Activated CD4-positive, alpha-beta T cell treated with anti-CD3 and anti-CD28 coated beads, Interleukin-2, amount 50 U/mL, for 1 hour (primary cell): ENCODE measurements around the gene PPP6R2.

Experiments used
- DNase-seq: peaks from one replicate; pipeline ENCODE4 v3.0.0-alpha.2; 2020

The PPP6R2 gene

DNA sequence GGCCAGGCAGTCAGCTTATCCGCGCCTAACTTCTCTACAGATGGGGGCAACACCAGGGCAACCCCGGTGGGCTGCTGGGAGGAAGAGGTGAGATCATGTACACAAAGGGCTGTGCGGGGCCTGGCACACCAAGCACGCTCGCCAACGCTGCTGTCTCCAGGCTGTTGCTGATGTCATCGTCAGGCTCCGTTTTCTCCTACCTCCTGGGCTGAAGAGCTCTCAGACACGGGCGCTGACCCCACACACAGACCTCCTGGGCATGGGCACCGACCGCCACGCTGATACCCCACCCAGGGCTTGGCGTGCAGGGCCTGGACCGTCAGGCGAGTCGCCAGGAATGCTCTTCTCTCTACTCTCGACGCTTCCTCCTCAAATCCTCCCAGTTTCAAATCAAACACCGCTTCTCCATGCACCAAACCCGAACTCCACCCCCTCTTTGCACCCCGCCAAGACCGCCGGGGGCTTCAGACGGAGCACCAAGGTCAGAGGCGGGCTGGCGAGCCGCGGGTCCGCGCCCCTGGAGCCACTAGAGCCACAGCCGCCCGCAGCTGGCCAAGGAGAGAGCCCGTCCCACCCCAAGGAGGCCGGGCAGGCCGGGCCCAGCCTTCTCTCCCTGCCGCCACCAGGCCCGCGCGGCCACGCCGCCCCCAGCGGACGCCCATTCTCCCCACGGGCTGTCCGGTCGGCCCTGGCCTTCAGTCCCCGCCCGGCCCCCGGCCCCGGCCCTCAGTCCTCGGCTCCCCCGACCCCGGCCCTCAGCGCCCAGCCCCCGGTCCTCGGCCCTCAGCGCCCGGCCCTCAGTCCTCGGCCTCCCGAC lies 130.9 kb downstream of the PPP6R2 start:
- DNase-seq: peak; percentile 22

DNA sequence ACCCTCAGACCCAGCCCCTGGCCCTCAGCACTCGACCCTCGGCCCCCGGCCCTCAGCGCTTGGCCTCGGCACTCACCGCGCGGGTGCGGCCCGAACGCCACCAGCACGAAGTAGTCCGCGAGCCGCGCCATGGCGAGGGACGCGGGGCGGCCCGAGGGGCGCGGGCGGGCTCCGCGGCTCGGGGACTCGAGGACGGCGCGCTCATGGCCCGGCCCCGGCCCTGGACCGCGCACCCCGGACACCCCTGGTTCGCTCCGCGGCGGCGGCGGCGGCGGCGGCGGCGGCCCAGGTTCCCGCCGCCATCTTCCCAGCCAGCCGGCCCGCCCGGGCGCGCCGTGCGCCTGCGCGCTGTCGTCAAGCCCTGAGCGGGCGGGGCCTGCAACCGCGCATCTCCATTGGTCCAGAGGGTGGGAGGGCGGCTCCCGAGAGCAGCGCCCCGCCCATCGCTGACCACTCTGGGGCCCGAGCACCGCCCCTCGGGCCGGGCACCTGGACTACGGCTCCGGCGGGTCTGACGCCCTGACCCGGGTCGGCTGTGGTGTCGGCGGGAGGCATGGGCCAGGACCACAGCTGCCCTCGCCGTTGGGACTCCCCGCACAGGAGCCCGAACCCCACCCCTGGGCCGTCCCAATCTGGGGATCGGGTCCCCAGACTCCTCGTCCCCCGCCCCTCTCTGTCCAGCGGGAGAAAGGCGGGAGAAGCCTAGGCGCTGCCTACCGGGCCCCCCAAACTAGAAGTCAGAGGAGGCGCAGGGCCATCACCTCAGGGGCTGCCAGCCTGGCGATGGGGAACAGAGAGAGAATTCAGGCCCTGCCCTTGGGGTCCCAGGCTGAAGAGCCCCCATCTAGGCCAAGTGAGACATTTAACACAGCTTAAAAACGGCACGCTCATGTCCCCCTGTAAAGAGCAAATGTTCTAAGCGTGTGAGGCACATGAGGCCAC lies 131.9 kb downstream of the PPP6R2 start, which contains the start of gene SBF1:
TSS of gene SBF1 (minus strand) at position 326 of the 942 bp plus-strand sequence. CDS start at position 131, 195 bp downstream.
- DNase-seq: peak; percentile 83

DNA sequence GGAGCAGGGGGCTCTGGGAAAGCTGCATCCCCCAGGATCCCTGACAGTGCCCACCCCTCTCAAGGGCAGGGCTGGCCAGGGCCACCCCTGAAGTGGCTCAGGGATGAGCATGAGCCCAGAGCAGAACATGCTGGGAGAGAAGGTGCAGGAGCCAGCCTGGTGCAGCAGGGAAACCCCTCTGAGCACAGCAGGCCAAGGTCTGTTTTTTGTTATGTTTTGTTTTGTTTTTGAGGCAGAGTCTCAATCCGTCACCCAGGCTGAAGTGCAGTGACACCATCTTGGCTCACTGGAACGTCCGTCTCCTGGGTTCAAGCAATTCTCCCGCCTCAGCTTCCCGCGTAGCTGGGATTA lies 132.5 kb downstream of the PPP6R2 start:
- DNase-seq: no peak

- no peak for DNase-seq
Observed at GRCh38 chr22:50476868-50477267, 133.7 kb downstream of the PPP6R2 start.

DNA sequence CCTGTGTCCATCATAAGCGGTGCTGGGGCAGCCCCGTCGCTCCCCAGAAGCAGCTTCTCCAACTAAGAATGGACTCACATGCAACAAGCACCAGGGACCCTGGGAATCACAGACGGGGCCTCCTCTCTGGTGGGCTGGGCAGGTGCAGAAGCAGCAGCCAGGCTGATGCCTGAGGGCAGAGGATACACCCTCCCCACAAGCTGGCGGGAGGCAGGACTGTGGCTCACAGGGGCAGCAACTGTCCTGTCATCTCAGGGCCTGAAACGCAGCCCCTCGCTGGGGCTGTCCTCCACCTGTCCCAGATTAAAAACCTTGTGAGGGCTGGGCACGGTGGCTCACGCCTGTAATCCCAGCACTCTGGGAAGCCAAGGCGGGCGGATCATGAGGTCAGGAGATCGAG lies 134.8 kb downstream of the PPP6R2 start:
- DNase-seq: no peak

GRCh38 chr22:50479721-50480120 lies 136.6 kb downstream of the PPP6R2 start:
- DNase-seq: no peak

DNA sequence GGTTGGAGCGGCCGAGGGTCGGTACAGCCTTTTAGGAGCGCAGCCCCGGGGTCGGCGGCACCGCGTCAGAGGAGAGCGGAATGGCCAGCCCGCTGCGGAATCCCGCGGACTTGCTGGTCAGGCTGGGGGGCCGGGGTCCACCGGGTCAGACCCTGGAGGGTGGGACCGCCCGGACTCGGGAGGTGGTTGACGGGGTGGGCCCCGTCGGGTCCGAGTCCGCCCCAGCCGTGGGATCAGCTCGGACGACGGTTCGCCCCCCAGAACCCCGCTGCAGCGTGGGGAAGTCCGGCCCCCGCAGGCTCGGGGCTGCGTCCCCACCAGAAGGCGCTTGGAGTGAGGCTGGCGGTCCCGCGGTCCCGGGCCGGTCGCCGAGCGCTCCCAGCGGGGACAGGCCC lies 137.9 kb downstream of the PPP6R2 start:
- no peak for DNase-seq

GRCh38 chr22:50481440-50482106 lies 138.4 kb downstream of the PPP6R2 start, which contains the start of gene ADM2:
ADM2 (plus strand) TSS chr22:50481543; CDS start chr22:50481848, 305 bp downstream.
- peak; percentile 64 for DNase-seq

GRCh38 chr22:50482107-50483074 lies 139.3 kb downstream of the PPP6R2 start:
- no peak for DNase-seq

GRCh38 chr22:50483106-50483505 lies 140.0 kb downstream of the PPP6R2 start:
- no peak for DNase-seq

DNA sequence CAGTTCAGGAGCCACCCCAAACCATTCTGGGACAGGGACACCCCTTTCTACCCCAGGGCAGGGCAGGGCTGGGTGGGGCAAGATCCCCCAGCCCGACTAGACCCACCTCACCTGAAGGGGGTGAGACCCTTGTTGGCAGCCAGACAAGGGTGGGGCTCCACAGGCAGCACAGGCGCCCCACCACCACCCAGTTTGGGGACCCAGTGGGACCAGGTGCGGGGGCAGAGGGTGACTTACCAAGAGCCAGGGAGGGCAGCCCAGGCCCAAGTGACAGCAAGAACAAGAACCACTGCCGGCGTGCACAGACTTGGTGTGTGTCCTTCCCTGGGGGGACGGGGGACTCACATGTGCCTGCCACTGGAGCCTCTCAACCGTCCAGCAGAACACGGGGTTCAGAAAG lies 140.4 kb downstream of the PPP6R2 start:
- DNase-seq: no peak

DNA sequence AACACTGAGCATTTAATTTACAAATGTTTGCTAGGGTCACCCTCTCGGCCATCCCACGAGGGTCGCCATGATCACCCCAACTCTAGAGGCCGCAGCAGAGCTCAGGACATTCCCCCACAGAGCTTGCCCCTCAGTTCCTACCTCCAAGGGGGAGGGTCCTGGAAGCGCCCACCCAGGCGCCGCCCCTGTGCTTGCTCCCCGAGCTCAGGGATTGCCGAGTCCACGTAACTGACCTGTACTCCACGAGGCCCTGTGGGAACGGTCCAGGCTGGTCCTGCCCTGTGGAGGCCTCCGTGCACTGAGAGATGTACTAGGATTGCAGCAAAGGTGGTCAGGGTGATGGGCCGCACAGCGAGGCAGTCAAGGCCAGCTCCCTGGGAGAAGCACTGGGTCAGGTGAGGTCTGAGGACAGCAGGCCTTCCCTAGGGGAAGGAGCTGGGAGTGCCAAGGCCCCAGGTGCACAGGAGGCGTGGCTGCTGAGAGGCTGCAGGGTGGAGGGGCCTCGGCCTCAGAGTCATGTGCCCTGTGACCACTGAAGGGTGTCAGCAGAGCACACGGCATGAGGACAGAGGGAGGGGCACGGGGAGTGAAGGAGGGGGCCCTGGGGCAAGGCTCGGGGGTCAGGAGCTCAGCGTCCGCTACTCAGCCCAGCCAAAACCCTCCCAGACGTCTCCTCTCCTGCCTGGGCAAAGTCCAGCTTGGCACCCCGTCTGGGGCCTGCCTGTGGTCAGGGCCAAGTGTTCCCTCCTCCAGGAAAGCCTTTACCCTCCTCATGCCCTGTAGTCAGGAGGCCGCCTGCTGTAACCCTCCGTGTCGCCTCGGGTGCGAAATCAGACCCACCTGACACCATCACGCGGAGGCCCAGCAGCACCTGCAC lies 141.1 kb downstream of the PPP6R2 start:
- DNase-seq: no peak

DNA sequence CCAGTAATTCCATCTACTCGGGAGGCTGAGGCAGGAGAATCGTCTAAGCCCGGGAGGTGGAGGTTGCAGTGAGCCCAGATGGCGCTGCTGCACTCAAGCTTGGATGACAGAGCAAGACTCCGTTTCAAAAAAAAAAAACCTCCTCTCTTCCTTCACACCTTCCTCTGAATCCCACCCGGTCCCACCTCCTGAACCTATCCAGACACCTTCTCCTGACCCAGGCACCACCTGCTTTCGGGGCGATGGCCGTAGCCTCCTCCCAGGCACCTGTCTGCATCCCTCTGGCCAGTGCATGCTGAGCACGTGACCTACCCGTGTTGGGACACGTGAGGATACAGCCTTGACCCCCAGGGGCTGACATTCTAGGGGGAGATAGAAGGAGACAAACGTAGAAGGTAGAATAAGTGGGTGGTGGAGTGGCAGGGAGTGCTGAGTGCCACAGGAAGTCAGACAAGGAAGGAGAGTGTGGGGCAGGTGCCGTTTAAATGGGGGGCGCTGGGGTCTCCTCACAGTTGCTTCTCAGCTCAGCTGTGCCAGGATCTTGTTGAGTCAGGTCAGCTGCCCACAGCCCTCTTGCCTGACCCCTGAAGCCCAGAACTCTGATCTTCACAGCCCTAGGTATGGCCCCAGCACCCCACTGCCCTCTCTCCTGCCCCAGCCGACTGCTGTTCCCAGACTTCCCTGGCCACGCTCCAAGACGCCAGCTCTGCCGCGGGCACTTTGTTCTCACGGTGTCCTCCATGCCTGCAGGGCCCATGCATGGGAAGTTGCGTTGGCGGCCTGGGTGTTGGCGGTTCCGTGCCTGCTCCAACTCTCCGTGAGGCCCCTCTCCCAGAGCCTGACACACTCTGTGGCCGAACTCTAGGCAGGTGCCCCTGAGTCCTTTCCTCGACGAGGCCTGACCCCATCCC lies 142.3 kb downstream of the PPP6R2 start:
- no peak for DNase-seq

GRCh38 chr22:50486561-50487289 lies 143.6 kb downstream of the PPP6R2 start, which contains the start of gene MIOX:
MIOX (plus strand) TSS chr22:50486859; CDS start chr22:50486898, 39 bp downstream.
- DNase-seq: no peak

DNA sequence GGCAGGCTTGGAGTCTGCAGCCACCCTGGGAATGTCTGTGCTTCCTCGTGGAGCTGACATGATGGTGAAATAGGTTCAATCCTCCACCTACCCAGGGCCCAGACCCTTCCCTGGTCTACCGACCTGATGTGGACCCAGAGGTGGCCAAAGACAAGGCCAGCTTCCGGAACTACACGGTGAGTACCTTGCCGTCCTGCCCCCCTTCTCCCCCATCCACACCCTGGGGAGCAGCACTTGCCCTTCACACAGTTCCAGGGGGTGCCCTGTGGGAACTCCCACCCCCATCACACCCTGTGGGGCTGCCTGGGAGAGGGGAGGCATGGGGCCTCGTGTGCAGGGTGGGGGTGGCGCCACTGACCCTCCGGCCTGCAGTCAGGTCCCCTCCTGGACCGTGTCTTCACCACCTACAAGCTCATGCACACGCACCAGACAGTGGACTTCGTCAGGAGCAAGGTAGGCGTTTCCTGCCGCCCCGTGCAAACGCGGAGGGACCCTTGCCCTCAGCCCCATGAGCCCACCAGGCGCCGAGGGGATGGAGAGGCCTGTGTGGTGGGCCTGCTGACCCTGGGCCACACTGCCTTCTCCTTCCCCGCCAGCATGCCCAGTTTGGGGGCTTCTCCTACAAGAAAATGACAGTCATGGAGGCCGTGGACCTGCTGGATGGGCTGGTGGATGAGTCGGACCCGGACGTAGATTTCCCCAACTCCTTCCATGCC lies 144.3 kb downstream of the PPP6R2 start:
- DNase-seq: no peak

DNA sequence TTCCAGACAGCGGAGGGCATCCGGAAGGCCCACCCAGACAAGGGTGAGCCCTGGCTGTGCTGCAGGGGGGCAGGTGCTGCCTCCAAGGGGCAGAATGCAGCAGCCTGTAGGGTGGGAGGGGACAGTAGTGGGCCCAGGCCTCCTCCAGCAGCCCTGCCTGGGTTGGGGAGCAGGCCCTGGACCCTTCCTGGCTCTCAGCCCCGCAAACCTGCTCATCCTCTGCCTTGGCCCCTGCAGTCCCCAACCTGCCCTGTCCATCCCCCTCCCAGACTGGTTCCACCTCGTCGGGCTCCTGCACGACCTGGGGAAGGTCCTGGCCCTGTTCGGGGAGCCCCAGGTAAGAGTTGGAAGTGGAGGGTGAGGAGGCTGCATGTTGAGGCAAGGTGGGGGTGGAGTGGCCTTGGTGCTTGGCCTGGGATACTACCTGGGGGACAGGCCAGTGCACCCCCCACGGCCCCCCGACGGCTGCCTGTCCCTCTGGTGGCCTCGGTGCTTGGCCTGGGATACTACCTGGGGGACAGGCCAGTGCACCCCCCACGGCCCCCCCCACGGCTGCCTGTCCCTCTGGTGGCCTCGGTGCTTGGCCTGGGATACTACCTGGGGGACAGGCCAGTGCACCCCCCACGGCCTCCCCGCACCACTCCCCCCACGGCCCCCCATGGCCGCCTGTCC lies 145.0 kb downstream of the PPP6R2 start:
- no peak for DNase-seq

DNA sequence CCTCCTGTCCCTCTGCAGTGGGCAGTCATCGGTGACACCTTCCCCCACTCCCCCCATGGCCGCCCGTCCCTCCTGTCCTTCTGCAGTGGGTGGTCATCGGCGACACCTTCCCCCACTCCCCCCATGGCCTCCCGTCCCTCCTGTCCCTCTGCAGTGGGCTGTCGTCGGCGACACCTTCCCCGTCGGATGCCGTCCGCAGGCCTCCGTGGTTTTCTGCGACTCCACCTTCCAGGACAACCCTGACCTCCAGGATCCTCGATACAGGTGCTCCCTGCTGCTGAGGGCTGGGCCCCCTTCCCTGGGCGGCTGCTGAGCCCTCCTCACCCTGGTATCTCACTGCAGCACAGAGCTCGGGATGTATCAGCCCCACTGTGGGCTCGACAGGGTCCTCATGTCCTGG lies 145.8 kb downstream of the PPP6R2 start:
- DNase-seq: no peak
